ENCODE results near the gene TCF4.
A peak's percentile ranks its signal among the peaks of the same experiment; 100 is the strongest.

TCF4 gene

GRCh38 chr18:55345103-55345950 is 242.7 kb downstream of the TCF4 start:
- no peak for TF ChIP-seq SPI1 (IDR thresholded peaks at IDR 0.05; ENCODE audit: low read depth, low read length)
- no peak for TF ChIP-seq POLR2AphosphoS5 (IDR thresholded peaks at IDR 0.05; ENCODE audit: low read depth, low read length)
- no peak for TF ChIP-seq PAX5 (IDR thresholded peaks at IDR 0.05; ENCODE audit: insufficient read depth, low read length, severe bottlenecking)
- FAIRE-seq (no peak), DNase-seq (ENCODE audit: insufficient read length, low spot score) (no peak)

- FAIRE-seq (peak; percentile 13), DNase-seq (ENCODE audit: insufficient read length, low spot score) (no peak)
- TF ChIP-seq TAF1 (IDR thresholded peaks at IDR 0.05; ENCODE audit: low read depth, low read length) (no peak), POLR2A (IDR thresholded peaks at IDR 0.05; ENCODE audit: low read depth, low read length) (no peak), POU2F2 (IDR thresholded peaks at IDR 0.05; ENCODE audit: low read depth, low read length) (no peak), SPI1 (IDR thresholded peaks at IDR 0.05; ENCODE audit: low read depth, low read length) (no peak), POLR2AphosphoS5 (IDR thresholded peaks at IDR 0.05; ENCODE audit: low read depth, low read length) (no peak), PAX5 (IDR thresholded peaks at IDR 0.05; ENCODE audit: insufficient read depth, low read length, severe bottlenecking) (no peak)
Observed at GRCh38 chr18:55343396-55344073, 244.5 kb downstream of the TCF4 start.

- no peak for DNase-seq (ENCODE audit: insufficient read length, low spot score)
- TF ChIP-seq POLR2A (IDR thresholded peaks at IDR 0.05; ENCODE audit: low read depth, low read length), result no peak
- TF ChIP-seq POU2F2 (IDR thresholded peaks at IDR 0.05; ENCODE audit: low read depth, low read length), result no peak
- TF ChIP-seq POLR2AphosphoS5 (IDR thresholded peaks at IDR 0.05; ENCODE audit: low read depth, low read length), result no peak
- TF ChIP-seq TAF1 (IDR thresholded peaks at IDR 0.05; ENCODE audit: low read depth, low read length), result no peak
- TF ChIP-seq PAX5 (IDR thresholded peaks at IDR 0.05; ENCODE audit: insufficient read depth, low read length, severe bottlenecking), result no peak
- TF ChIP-seq SPI1 (IDR thresholded peaks at IDR 0.05; ENCODE audit: low read depth, low read length), result no peak
- FAIRE-seq, result no peak
Observed at GRCh38 chr18:55340998-55341397, 247.0 kb downstream of the TCF4 start.

- FAIRE-seq (no peak), DNase-seq (ENCODE audit: insufficient read length, low spot score) (no peak)
- TF ChIP-seq PAX5 (IDR thresholded peaks at IDR 0.05; ENCODE audit: insufficient read depth, low read length, severe bottlenecking) (no peak), POLR2A (IDR thresholded peaks at IDR 0.05; ENCODE audit: low read depth, low read length) (no peak)
Observed at GRCh38 chr18:55339990-55340389, 248.0 kb downstream of the TCF4 start.

- TF ChIP-seq PAX5 (IDR thresholded peaks at IDR 0.05; ENCODE audit: insufficient read depth, low read length, severe bottlenecking) (no peak), SPI1 (IDR thresholded peaks at IDR 0.05; ENCODE audit: low read depth, low read length) (no peak), POU2F2 (IDR thresholded peaks at IDR 0.05; ENCODE audit: low read depth, low read length) (no peak), POLR2AphosphoS5 (IDR thresholded peaks at IDR 0.05; ENCODE audit: low read depth, low read length) (no peak)
- DNase-seq (ENCODE audit: insufficient read length, low spot score) (no peak), FAIRE-seq (peak; percentile 50)
Observed at GRCh38 chr18:55338978-55339650, 248.9 kb downstream of the TCF4 start.

- FAIRE-seq (peak; percentile 90), DNase-seq (ENCODE audit: insufficient read length, low spot score) (no peak)
- no peak for TF ChIP-seq POU2F2 (IDR thresholded peaks at IDR 0.05; ENCODE audit: low read depth, low read length)
Observed at GRCh38 chr18:55337908-55338521, 250.0 kb downstream of the TCF4 start.

- TF ChIP-seq SPI1 (IDR thresholded peaks at IDR 0.05; ENCODE audit: low read depth, low read length), result no peak
- TF ChIP-seq POLR2AphosphoS5 (IDR thresholded peaks at IDR 0.05; ENCODE audit: low read depth, low read length), result no peak
- no peak for TF ChIP-seq PAX5 (IDR thresholded peaks at IDR 0.05; ENCODE audit: insufficient read depth, low read length, severe bottlenecking)
- TF ChIP-seq POU2F2 (IDR thresholded peaks at IDR 0.05; ENCODE audit: low read depth, low read length), result no peak
- TF ChIP-seq TAF1 (IDR thresholded peaks at IDR 0.05; ENCODE audit: low read depth, low read length), result no peak
- no peak for TF ChIP-seq POLR2A (IDR thresholded peaks at IDR 0.05; ENCODE audit: low read depth, low read length)
- DNase-seq (ENCODE audit: insufficient read length, low spot score) (no peak), FAIRE-seq (no peak)
Observed at GRCh38 chr18:55337138-55337537, 250.9 kb downstream of the TCF4 start.

- DNase-seq (ENCODE audit: insufficient read length, low spot score), result no peak
- TF ChIP-seq TAF1 (IDR thresholded peaks at IDR 0.05; ENCODE audit: low read depth, low read length) (no peak), SPI1 (IDR thresholded peaks at IDR 0.05; ENCODE audit: low read depth, low read length) (no peak), POLR2A (IDR thresholded peaks at IDR 0.05; ENCODE audit: low read depth, low read length) (no peak), POU2F2 (IDR thresholded peaks at IDR 0.05; ENCODE audit: low read depth, low read length) (no peak), POLR2AphosphoS5 (IDR thresholded peaks at IDR 0.05; ENCODE audit: low read depth, low read length) (no peak), PAX5 (IDR thresholded peaks at IDR 0.05; ENCODE audit: insufficient read depth, low read length, severe bottlenecking) (no peak)
- FAIRE-seq, result no peak
Observed at GRCh38 chr18:55336438-55337100, 251.4 kb downstream of the TCF4 start.

GRCh38 chr18:55334875-55335274 is 253.1 kb downstream of the TCF4 start:
- DNase-seq (ENCODE audit: insufficient read length, low spot score) (no peak), FAIRE-seq (peak; percentile 84)
- no peak for TF ChIP-seq POLR2A (IDR thresholded peaks at IDR 0.05; ENCODE audit: low read depth, low read length)
- TF ChIP-seq PAX5 (IDR thresholded peaks at IDR 0.05; ENCODE audit: insufficient read depth, low read length, severe bottlenecking), result no peak
- TF ChIP-seq TAF1 (IDR thresholded peaks at IDR 0.05; ENCODE audit: low read depth, low read length), result no peak
- TF ChIP-seq POLR2AphosphoS5 (IDR thresholded peaks at IDR 0.05; ENCODE audit: low read depth, low read length), result no peak
- TF ChIP-seq SPI1 (IDR thresholded peaks at IDR 0.05; ENCODE audit: low read depth, low read length), result no peak
- TF ChIP-seq POU2F2 (IDR thresholded peaks at IDR 0.05; ENCODE audit: low read depth, low read length), result no peak
